ENCODE measurements around the gene PTGIS. TPM values are rescaled to one million over a fixed set of nuclear protein-coding genes. Genes with fewer than 3 reads are reported as not detected.

PTGIS gene
- total and polyA plus RNA-seq, 12 donors: 6.5 to 66.8 (median 20.2) TPM

DNA sequence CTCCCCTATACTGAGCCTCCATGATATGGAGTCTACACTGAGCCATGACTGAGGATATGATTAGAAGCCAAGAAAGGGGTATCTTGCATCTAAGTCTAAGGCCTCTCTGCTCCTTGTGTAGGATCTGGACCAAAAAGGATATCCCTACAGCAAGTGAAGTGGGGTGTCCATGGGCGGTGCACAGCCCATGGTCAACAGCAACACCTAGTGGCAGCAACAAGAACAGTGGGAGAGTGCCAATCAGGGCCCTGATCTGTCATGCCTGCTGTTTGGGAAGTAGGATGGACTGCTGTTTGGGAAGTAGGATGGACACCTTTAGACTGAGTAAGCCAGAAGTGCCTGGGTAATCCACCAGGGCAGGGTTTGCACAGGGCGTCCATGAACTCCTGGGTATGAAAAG is 22.4 kb downstream of the PTGIS start:
- H3K27ac ChIP-seq: no peak overlapping the region
- H3K9me3 ChIP-seq: peaks cover 0 to 10% (median 0%) of the 10 kb centered on the region in 11 donors
- intact Hi-C loops (cut with DNase I): loop anchor here in 6 of 10 donors (10.0 kb wide), 2 partner anchors 299 to 379 kb away; no protein-coding TSS in a partner anchor
- TF ChIP-seq, protein P1, sequence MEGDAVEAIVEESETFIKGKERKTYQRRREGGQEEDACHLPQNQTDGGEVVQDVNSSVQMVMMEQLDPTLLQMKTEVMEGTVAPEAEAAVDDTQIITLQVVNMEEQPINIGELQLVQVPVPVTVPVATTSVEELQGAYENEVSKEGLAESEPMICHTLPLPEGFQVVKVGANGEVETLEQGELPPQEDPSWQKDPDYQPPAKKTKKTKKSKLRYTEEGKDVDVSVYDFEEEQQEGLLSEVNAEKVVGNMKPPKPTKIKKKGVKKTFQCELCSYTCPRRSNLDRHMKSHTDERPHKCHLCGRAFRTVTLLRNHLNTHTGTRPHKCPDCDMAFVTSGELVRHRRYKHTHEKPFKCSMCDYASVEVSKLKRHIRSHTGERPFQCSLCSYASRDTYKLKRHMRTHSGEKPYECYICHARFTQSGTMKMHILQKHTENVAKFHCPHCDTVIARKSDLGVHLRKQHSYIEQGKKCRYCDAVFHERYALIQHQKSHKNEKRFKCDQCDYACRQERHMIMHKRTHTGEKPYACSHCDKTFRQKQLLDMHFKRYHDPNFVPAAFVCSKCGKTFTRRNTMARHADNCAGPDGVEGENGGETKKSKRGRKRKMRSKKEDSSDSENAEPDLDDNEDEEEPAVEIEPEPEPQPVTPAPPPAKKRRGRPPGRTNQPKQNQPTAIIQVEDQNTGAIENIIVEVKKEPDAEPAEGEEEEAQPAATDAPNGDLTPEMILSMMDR (IDR thresholded peaks at IDR 0.05): peak in 1 of 9 donors; percentile 12
- 93 to 95% methylated on average over 2 of the region's 2 CpGs for WGBS, 2 donors
- DNase-seq (no peak), ATAC-seq (no peak)
- no peaks in the 10 kb centered on the region for H3K27me3 ChIP-seq
- no peak overlapping the region for H3K4me3 ChIP-seq
- H3K4me1 ChIP-seq: peaks cover 0 to 4% (median 0%) of the 10 kb centered on the region in 9 donors
- peaks cover 0 to 67% (median 0%) of the 10 kb centered on the region in 9 donors for H3K36me3 ChIP-seq

DNA sequence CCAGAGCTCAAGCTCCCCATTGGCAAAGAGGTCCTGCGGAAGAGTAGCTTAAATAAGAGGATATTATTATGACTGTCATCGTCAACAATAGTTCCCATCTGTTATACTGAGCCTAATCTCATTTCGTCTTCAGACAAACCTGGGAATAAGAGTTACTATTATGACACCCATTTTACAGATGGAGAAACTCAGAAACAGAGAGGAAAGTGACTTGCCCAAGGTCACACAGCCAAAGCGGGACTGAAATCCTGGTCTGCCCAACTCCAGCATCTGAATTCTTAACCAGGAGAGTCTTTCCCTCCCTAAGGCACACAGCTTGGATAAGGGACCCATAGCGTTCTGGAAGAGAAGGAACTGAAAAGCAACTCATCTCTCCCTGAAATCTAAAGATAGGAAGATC is 23.4 kb downstream of the PTGIS start:
- peaks cover 0 to 10% (median 0%) of the 10 kb centered on the region in 11 donors for H3K9me3 ChIP-seq
- H3K4me3 ChIP-seq: no peak overlapping the region
- H3K27me3 ChIP-seq: no peaks in the 10 kb centered on the region
- WGBS, 2 donors: 95 to 97% methylated on average over 5 of the region's 5 CpGs
- intact Hi-C loops (cut with DNase I): loop anchor here in 8 of 10 donors (5.0 to 10.0 kb wide), 6 partner anchors 63 to 380 kb away; no protein-coding TSS in a partner anchor
- TF ChIP-seq, protein P1 (IDR thresholded peaks at IDR 0.05): no peak
- peaks cover 0 to 71% (median 6%) of the 10 kb centered on the region in 9 donors for H3K36me3 ChIP-seq
- H3K27ac ChIP-seq: no peak overlapping the region
- ATAC-seq (no peak), DNase-seq (no peak)
- peaks cover 0 to 4% (median 0%) of the 10 kb centered on the region in 9 donors for H3K4me1 ChIP-seq

- ATAC-seq (no peak), DNase-seq (no peak)
- intact Hi-C loops (cut with DNase I): loop anchor here in 9 of 10 donors (2.0 to 10.0 kb wide), 7 partner anchors 63 to 381 kb away; no protein-coding TSS in a partner anchor
- peaks cover 0 to 4% (median 0%) of the 10 kb centered on the region in 9 donors for H3K4me1 ChIP-seq
- no peak overlapping the region for H3K4me3 ChIP-seq
- peaks cover 0 to 14% (median 0%) of the 10 kb centered on the region in 11 donors for H3K9me3 ChIP-seq
- H3K36me3 ChIP-seq: peaks cover 0 to 76% (median 9%) of the 10 kb centered on the region in 9 donors
- H3K27me3 ChIP-seq: no peaks in the 10 kb centered on the region
- 72 to 79% methylated on average over 10 of the region's 10 CpGs for WGBS, 2 donors
- TF ChIP-seq, protein P1 (IDR thresholded peaks at IDR 0.05): no peak
- H3K27ac ChIP-seq: no peak overlapping the region
Observed at GRCh38 chr20:49543858-49544437, 24.0 kb downstream of the PTGIS start.

GRCh38 chr20:49543071-49543857 is 24.7 kb downstream of the PTGIS start:
- WGBS, 2 donors: 84 to 85% methylated on average over 13 of the region's 13 CpGs
- DNase-seq: no peak
- ATAC-seq: no peak
- H3K9me3 ChIP-seq: peaks cover 0 to 18% (median 0%) of the 10 kb centered on the region in 11 donors
- H3K27me3 ChIP-seq: no peaks in the 10 kb centered on the region
- peaks cover 0 to 83% (median 9%) of the 10 kb centered on the region in 9 donors for H3K36me3 ChIP-seq
- TF ChIP-seq, protein P1 (IDR thresholded peaks at IDR 0.05): no peak
- intact Hi-C loops (cut with DNase I): loop anchor here in 9 of 10 donors (2.0 to 10.0 kb wide), 7 partner anchors 64 to 382 kb away; no protein-coding TSS in a partner anchor
- peaks cover 0 to 4% (median 0%) of the 10 kb centered on the region in 9 donors for H3K4me1 ChIP-seq
- no peak overlapping the region for H3K27ac ChIP-seq
- H3K4me3 ChIP-seq: no peak overlapping the region

Measured in heart right ventricle (tissue), 16 donors.